ENCODE data around the gene TBC1D14. TPM values are rescaled to one million over a fixed set of nuclear protein-coding genes. Genes with fewer than 3 reads are reported as not detected.

The TBC1D14 gene
- total and polyA plus RNA-seq, 11 donors, result 9.8 to 51.0 (median 34.3) TPM

GRCh38 chr4:7030856-7031255 lies 121.2 kb downstream of the TBC1D14 start:
- WGBS, 4 donors, result 93 to 96% (median 95%) methylated on average over 10 of the region's 10 CpGs
- intact Hi-C loops (cut with DNase I), result no loop called here

GRCh38 chr4:7031558-7032449 lies 122.2 kb downstream of the TBC1D14 start:
- no peak for TF ChIP-seq POLR2A (IDR thresholded peaks at IDR 0.05)
- TF ChIP-seq CTCF (IDR thresholded peaks at IDR 0.05), result no peak
- ATAC-seq, result no peak
- Histone ChIP-seq H3K27ac (no peak overlapping the region), H3K36me3 (peaks cover 0 to 49% (median 42%) of the 10 kb centered on the region in 9 donors), H3K4me1 (peaks cover 0 to 4% (median 0%) of the 10 kb centered on the region in 12 donors), H3K27me3 (no peaks in the 10 kb centered on the region), H3K4me3 (no peak overlapping the region), H3K9me3 (no peaks in the 10 kb centered on the region)
- DNase-seq, result peak in 1 of 5 donors; percentile 17
- intact Hi-C loops (cut with DNase I), result no loop called here
- 73 to 85% (median 76%) methylated on average over 28 to 35 of the region's 35 CpGs for whole genome bisulfite sequencing, 4 donors

More at GRCh38 chr4:7030856-7031255, 121.2 kb downstream of the TBC1D14 start:
- peaks cover 0 to 4% (median 0%) of the 10 kb centered on the region in 12 donors for H3K4me1 ChIP-seq
- no peak overlapping the region for H3K27ac ChIP-seq
- no peak for TF ChIP-seq POLR2A (IDR thresholded peaks at IDR 0.05)
- peaks cover 0 to 58% (median 50%) of the 10 kb centered on the region in 9 donors for H3K36me3 ChIP-seq
- DNase-seq (no peak), ATAC-seq (no peak)
- no peak overlapping the region for H3K4me3 ChIP-seq
- no peaks in the 10 kb centered on the region for H3K9me3 ChIP-seq
- H3K27me3 ChIP-seq, result no peaks in the 10 kb centered on the region

- TF ChIP-seq CTCF (IDR thresholded peaks at IDR 0.05), result no peak
- TF ChIP-seq POLR2A (IDR thresholded peaks at IDR 0.05), result no peak
- 89 to 94% (median 90%) methylated on average over 8 of the region's 8 CpGs for WGBS, 4 donors
- Histone ChIP-seq H3K4me1 (peaks cover 0 to 4% (median 0%) of the 10 kb centered on the region in 12 donors), H3K27ac (no peak overlapping the region), H3K27me3 (no peaks in the 10 kb centered on the region), H3K4me3 (no peak overlapping the region), H3K9me3 (no peaks in the 10 kb centered on the region), H3K36me3 (peaks cover 0 to 46% (median 42%) of the 10 kb centered on the region in 9 donors)
- DNase-seq (no peak), ATAC-seq (no peak)
- intact Hi-C loops (cut with DNase I), result no loop called here
These were observed 123.0 kb downstream of the TBC1D14 start for GRCh38 chr4:7032596-7032995.

GRCh38 chr4:7034262-7035081 lies 124.8 kb downstream of the TBC1D14 start:
- no peak overlapping the region for H3K27ac ChIP-seq
- H3K27me3 ChIP-seq, result no peaks in the 10 kb centered on the region
- intact Hi-C loops (cut with DNase I), result no loop called here
- H3K4me1 ChIP-seq, result peaks cover 0 to 4% (median 0%) of the 10 kb centered on the region in 12 donors
- H3K4me3 ChIP-seq, result no peak overlapping the region
- H3K36me3 ChIP-seq, result peaks cover 0 to 37% (median 33%) of the 10 kb centered on the region in 9 donors
- no peak for TF ChIP-seq CTCF (IDR thresholded peaks at IDR 0.05)
- no peak for TF ChIP-seq POLR2A (IDR thresholded peaks at IDR 0.05)
- ATAC-seq, result peak in 2 of 4 donors; percentile 27 to 44
- DNase-seq, result peak in 1 of 5 donors; percentile 25
- 71 to 85% (median 78%) methylated on average over 14 to 20 of the region's 20 CpGs for WGBS, 4 donors
- no peaks in the 10 kb centered on the region for H3K9me3 ChIP-seq

All from heart left ventricle (tissue), 16 donors.